GM23338 (cell line): Measurements from ENCODE around the gene NAPG. TPM values are rescaled to one million over a fixed set of nuclear protein-coding genes. Genes with fewer than 3 reads are reported as not detected.

Source experiments
- ATAC-seq: fragments of 200-7000 bp; cut with Tn5 transposase; 3 replicates; pipeline ENCODE4 v1.9.1; 2020
- DNase-seq: peaks from one replicate; pipeline ENCODE4 v3.0.0-alpha.2; 2015; ENCODE audit warnings: low spot score
- H2AFZ ChIP-seq: fragments of 200-600 bp; sonication (generic); 2 replicates; pipeline ENCODE4 v1.8.0; 2016; ENCODE audit warnings: antibody characterized with exemption, mild to moderate bottlenecking, moderate library complexity
- H3F3A ChIP-seq: fragments of 200-600 bp; sonication (generic); replicated peaks from 2 replicates; pipeline ENCODE4 v1.8.0; 2017; ENCODE audit warnings: antibody characterized with exemption, mixed run types, low read depth
- H3K27ac ChIP-seq: fragments of 200-600 bp; sonication (generic); 2 replicates; pipeline ENCODE4 v1.6.1; 2016; ENCODE audit warnings: low read depth
- H3K27me3 ChIP-seq: fragments of 200-600 bp; sonication (generic); 2 replicates; pipeline ENCODE4 v1.8.0; 2016; ENCODE audit warnings: mild to moderate bottlenecking, mixed run types, moderate library complexity; ENCODE audit not compliant: insufficient read depth
- H3K36me3 ChIP-seq: fragments of 200-600 bp; sonication (generic); 2 replicates; pipeline ENCODE4 v1.8.0; 2016; ENCODE audit warnings: mild to moderate bottlenecking; ENCODE audit not compliant: insufficient read depth
- H3K4me1 ChIP-seq: fragments of 200-600 bp; sonication (generic); 2 replicates; pipeline ENCODE4 v1.8.0; 2016; ENCODE audit warnings: mild to moderate bottlenecking, moderate library complexity; ENCODE audit not compliant: insufficient read depth
- H3K4me2 ChIP-seq: fragments of 200-600 bp; sonication (generic); 2 replicates; pipeline ENCODE4 v1.7.1; 2017; ENCODE audit warnings: mixed run types
- H3K4me3 ChIP-seq: fragments of 200-600 bp; sonication (generic); 2 replicates; pipeline ENCODE4 v1.6.1; 2016; ENCODE audit warnings: mixed run types
- H3K79me2 ChIP-seq: fragments of 200-600 bp; sonication (generic); replicated peaks from 2 replicates; pipeline ENCODE4 v1.8.0; 2017; ENCODE audit warnings: mild to moderate bottlenecking; ENCODE audit not compliant: insufficient read depth
- H3K9me2 ChIP-seq: fragments of 200-600 bp; sonication (generic); 2 replicates; pipeline ENCODE4 v1.8.0; 2017; ENCODE audit not compliant: insufficient read depth
- H4K20me1 ChIP-seq: fragments of 200-600 bp; sonication (generic); replicated peaks from 2 replicates; pipeline ENCODE4 v1.8.0; 2017; ENCODE audit warnings: mild to moderate bottlenecking; ENCODE audit not compliant: insufficient read depth
- H3K27ac Mint-ChIP-seq: 2 replicates; pipeline ENCODE4 v1.8.0; 2020; ENCODE audit warnings: inconsistent platforms, mild to moderate bottlenecking, moderate library complexity, mixed read lengths
- H3K27me3 Mint-ChIP-seq: 3 replicates; pipeline ENCODE4 v1.8.0; 2022; ENCODE audit warnings: low read depth, mild to moderate bottlenecking, moderate library complexity, mixed read lengths, inconsistent platforms; ENCODE audit not compliant: insufficient read depth, poor library complexity
- H3K36me3 Mint-ChIP-seq: 3 replicates; pipeline ENCODE4 v1.8.0; 2021; ENCODE audit warnings: low read depth, mild to moderate bottlenecking, inconsistent platforms, moderate library complexity, mixed read lengths
- H3K4me1 Mint-ChIP-seq: 3 replicates; pipeline ENCODE4 v1.8.0; 2020; ENCODE audit warnings: mild to moderate bottlenecking, inconsistent platforms, mixed read lengths
- H3K4me3 Mint-ChIP-seq: 3 replicates; pipeline ENCODE4 v1.8.0; 2021; ENCODE audit warnings: moderate library complexity, mild to moderate bottlenecking, inconsistent platforms, mixed read lengths
- H3K9me3 Mint-ChIP-seq: 3 replicates; pipeline ENCODE4 v1.8.0; 2020; ENCODE audit warnings: moderate library complexity, mild to moderate bottlenecking, inconsistent platforms, mixed read lengths
- ETS1 ChIP-seq: IDR thresholded peaks from 2 replicates; pipeline ENCODE4 v1.6.1; 2016; ENCODE audit warnings: antibody characterized with exemption
- EZH2 ChIP-seq: fragments of 200-600 bp; sonication (generic); IDR thresholded peaks from one replicate; pipeline ENCODE4 v1.8.0; 2017; ENCODE audit warnings: antibody characterized with exemption, mild to moderate bottlenecking, low read depth; ENCODE audit not compliant: unreplicated experiment
- NANOG ChIP-seq: IDR thresholded peaks from 2 replicates; pipeline ENCODE4 v1.6.1; 2016; ENCODE audit warnings: antibody characterized with exemption, borderline replicate concordance
- POLR2AphosphoS5 ChIP-seq: IDR thresholded peaks from 2 replicates; pipeline ENCODE4 v1.6.1; 2016; ENCODE audit warnings: antibody characterized with exemption, low read depth
- REST ChIP-seq: IDR thresholded peaks from one replicate; pipeline ENCODE4 v1.6.1; 2018; ENCODE audit warnings: antibody characterized with exemption; ENCODE audit not compliant: unreplicated experiment
- STAT1 ChIP-seq: IDR thresholded peaks from one replicate; pipeline ENCODE4 v1.6.1; 2016; ENCODE audit warnings: antibody characterized with exemption; ENCODE audit not compliant: unreplicated experiment
- ZNF114 ChIP-seq: fragments of 250-450 bp; sonication (Bioruptor Pico); IDR thresholded peaks from 2 replicates; pipeline ENCODE4 v1.5.0; 2020; ENCODE audit warnings: mild to moderate bottlenecking, moderate library complexity
- ZNF462 ChIP-seq: fragments of 250-450 bp; sonication (Bioruptor Pico); IDR thresholded peaks from 2 replicates; pipeline ENCODE4 v1.5.0; 2020; ENCODE audit warnings: mild to moderate bottlenecking, moderate library complexity
- polyA plus RNA-seq: library from polyadenylated mRNA; unstranded; fragments of >200 nt; fragmentation: Nextera tagmentation; extraction: Ambion mirVana; gene quantifications from 2 replicates; pipeline ENCODE4 v1.2.1, GENCODE V29; 2016
- total RNA-seq: library from RNA; depleted of rRNA; stranded (reverse); fragments of >200 nt; shearing (Covaris generic); gene quantifications from 2 replicates; pipeline ENCODE4 v1.2.3, GENCODE V29; 2014

NAPG gene
- total and polyA plus RNA-seq, 2 experiments from 2014 or later: 26.8 to 40.1 TPM

- Histone ChIP-seq H4K20me1 (no peaks in the 10 kb centered on the region), H3K36me3 (no peaks in the 10 kb centered on the region; the same call in 1 of the 2 replicates), H3K4me2 (no peak overlapping the region), H3K27me3 (no peaks in the 10 kb centered on the region), H3K4me1 (no peaks in the 10 kb centered on the region), H3K4me3 (no peak overlapping the region), H3K9me2 (no peaks in the 10 kb centered on the region), H2AFZ (no peak overlapping the region), H3K79me2 (no peaks in the 10 kb centered on the region), H3F3A (no peaks in the 10 kb centered on the region), H3K27ac (no peak overlapping the region)
- peaks cover 34% of the 10 kb centered on the region for H3K36me3 Mint-ChIP-seq
- no peak for DNase-seq
- H3K9me3 Mint-ChIP-seq: peaks cover 42% of the 10 kb centered on the region
- ATAC-seq: no peak
- no peak overlapping the region for H3K4me3 Mint-ChIP-seq
- H3K4me1 Mint-ChIP-seq: no peaks in the 10 kb centered on the region; the same call in 2 of the 3 replicates
- H3K27me3 Mint-ChIP-seq: no peaks in the 10 kb centered on the region
- H3K27ac Mint-ChIP-seq: no peak overlapping the region
- TF ChIP-seq STAT1 (no peak), POLR2AphosphoS5 (no peak), EZH2 (no peak)
Observed at GRCh38 chr18:10579079-10579867, 53.4 kb downstream of the NAPG start.

GRCh38 chr18:10580215-10580614 lies 54.4 kb downstream of the NAPG start:
- peaks cover 34% of the 10 kb centered on the region for H3K36me3 Mint-ChIP-seq
- H3K27ac Mint-ChIP-seq: no peak overlapping the region
- no peaks in the 10 kb centered on the region for H3K79me2 ChIP-seq
- no peaks in the 10 kb centered on the region for H3K27me3 ChIP-seq
- H3K4me2 ChIP-seq: no peak overlapping the region
- H3K4me1 ChIP-seq: no peaks in the 10 kb centered on the region
- H4K20me1 ChIP-seq: no peaks in the 10 kb centered on the region
- H3K4me1 Mint-ChIP-seq: no peaks in the 10 kb centered on the region; the same call in 2 of the 3 replicates
- peaks cover 39% of the 10 kb centered on the region for H3K9me3 Mint-ChIP-seq
- no peaks in the 10 kb centered on the region for H3K9me2 ChIP-seq
- no peaks in the 10 kb centered on the region for H3K27me3 Mint-ChIP-seq
- H3K27ac ChIP-seq: no peak overlapping the region
- H3K4me3 Mint-ChIP-seq: no peak overlapping the region; the same call in 2 of the 3 replicates
- no peaks in the 10 kb centered on the region; the same call in 1 of the 2 replicates for H3K36me3 ChIP-seq
- H3F3A ChIP-seq: no peaks in the 10 kb centered on the region
- ATAC-seq (no peak), DNase-seq (no peak)
- no peak overlapping the region for H3K4me3 ChIP-seq
- H2AFZ ChIP-seq: no peak overlapping the region
- TF ChIP-seq ETS1 (no peak), POLR2AphosphoS5 (no peak), ZNF462 (no peak), STAT1 (no peak), REST (no peak), ZNF114 (no peak), NANOG (no peak)
